Epithelial cell of esophagus (primary cell): ENCODE results near the gene ANTXRL.
"Not testable (repeated sequence)": the region's sequence is repeated elsewhere in the genome, so short reads cannot be mapped to it uniquely, and the experiment has no call there.

Experiments
- DNase-seq: peaks from one replicate; pipeline ENCODE4 v3.0.0; 2010; ENCODE audit warnings: low read depth
- H3K4me3 ChIP-seq: 2 replicates; pipeline ENCODE4 v1.5.1; 2011; ENCODE audit warnings: mild to moderate bottlenecking, low read length, control low read depth
- CTCF ChIP-seq: IDR thresholded peaks from 2 replicates; pipeline ENCODE4 v1.5.1; 2011; ENCODE audit warnings: low read depth, mild to moderate bottlenecking, low read length, control low read depth, inconsistent platforms; ENCODE audit not compliant: insufficient read depth; ENCODE audit errors: missing control alignments

ANTXRL gene

GRCh38 chr10:46301721-46302479 is 15.1 kb downstream of the ANTXRL start:
- TF ChIP-seq CTCF = no peak
- no peak for DNase-seq

GRCh38 chr10:46302765-46303352 is 16.1 kb downstream of the ANTXRL start:
- not testable (repeated sequence) for DNase-seq

More at GRCh38 chr10:46301721-46302479, 15.1 kb downstream of the ANTXRL start:
- H3K4me3 ChIP-seq = no peak overlapping the region

GRCh38 chr10:46304062-46304461 is 17.3 kb downstream of the ANTXRL start:
- TF ChIP-seq CTCF = no peak
- no peak overlapping the region for H3K4me3 ChIP-seq
- DNase-seq = no peak

More at GRCh38 chr10:46302765-46303352, 16.1 kb downstream of the ANTXRL start:
- not testable (repeated sequence) for H3K4me3 ChIP-seq

GRCh38 chr10:46304671-46305070 is 17.9 kb downstream of the ANTXRL start:
- peak; percentile 1 for TF ChIP-seq CTCF
- H3K4me3 ChIP-seq, DNase-seq: not testable (repeated sequence)

GRCh38 chr10:46305079-46305818 is 18.5 kb downstream of the ANTXRL start:
- no peak overlapping the region for H3K4me3 ChIP-seq
- no peak for TF ChIP-seq CTCF
- no peak for DNase-seq

- DNase-seq = no peak
- TF ChIP-seq CTCF = no peak
- H3K4me3 ChIP-seq = no peak overlapping the region
Measured at GRCh38 chr10:46305986-46306385, 19.2 kb downstream of the ANTXRL start.

- H3K4me3 ChIP-seq = no peak overlapping the region
- no peak for TF ChIP-seq CTCF
- DNase-seq = no peak
Measured at GRCh38 chr10:46306516-46307184, 19.9 kb downstream of the ANTXRL start.
